ENCODE results near the gene LETM1. TPM values are rescaled to one million over a fixed set of nuclear protein-coding genes. Genes with fewer than 3 reads are reported as not detected.

The LETM1 gene
- total and polyA plus RNA-seq, 2 of the 8 experiments (the other 6 are each of a cell fraction or from before 2014, with no cell fraction given), result 19.8 to 50.1 TPM

DNA sequence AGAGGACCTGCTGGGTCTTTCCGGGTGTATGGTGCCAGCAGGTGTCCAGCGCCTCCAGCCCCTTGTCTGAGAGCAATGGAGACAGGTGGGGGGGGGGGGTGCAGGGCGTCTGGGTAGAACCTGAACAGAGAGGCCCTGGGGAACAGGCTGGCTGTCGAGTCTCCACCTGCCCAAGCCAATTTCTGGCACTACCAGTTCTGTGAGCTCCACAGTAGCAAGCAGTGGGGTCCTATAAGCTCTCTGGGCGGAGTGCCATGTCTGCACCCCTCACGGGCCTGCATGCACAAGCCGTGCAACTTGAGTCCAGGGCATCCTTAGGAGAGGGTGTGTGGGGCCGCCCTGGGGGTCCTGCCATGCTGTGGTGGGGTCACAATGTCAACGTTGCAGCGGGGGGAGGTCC, 72.9 kb downstream of the LETM1 start:
- Histone ChIP-seq H3K27me3 (replicated peaks in 1 of 4; ENCODE audit: control insufficient read depth in 3 of 4, extremely low read depth in 1 of 4, insufficient read depth in 3 of 4, low read length in 3 of 4) (peaks cover 0 to 2% (median 0%) of the 10 kb centered on the region in 4 experiments; a peak in 1 of 7 replicates), H3K18ac (ENCODE audit: extremely low read depth, low read length) (no peak overlapping the region), H2BK120ac (replicated peaks; ENCODE audit: low read depth, low read length) (no peak overlapping the region), H2BK15ac (ENCODE audit: low read length) (no peak overlapping the region), H3K4me1 (replicated peaks in 1 of 4; ENCODE audit: control insufficient read depth in 3 of 4, insufficient read depth in 4 of 4, low read length in 3 of 4) (peaks cover 0 to 18% (median 13%) of the 10 kb centered on the region in 4 experiments; a peak in 6 of 7 replicates), H3K23me2 (ENCODE audit: low read depth, low read length) (no peaks in the 10 kb centered on the region), H3K79me1 (ENCODE audit: low read depth, low read length) (no peaks in the 10 kb centered on the region), H4K91ac (replicated peaks; ENCODE audit: insufficient read length, low read length) (no peak overlapping the region), H3K36me3 (ENCODE audit: control insufficient read depth in 2 of 4, insufficient read depth in 4 of 4, low read length in 3 of 4) (no peaks in the 10 kb centered on the region), H3K4ac (replicated peaks; ENCODE audit: insufficient read length, low read depth, low read length) (no peak overlapping the region), H3K14ac (ENCODE audit: insufficient read length) (no peak overlapping the region), H4K20me1 (replicated peaks in 1 of 2; ENCODE audit: control insufficient read depth in 1 of 2, insufficient read depth in 2 of 2, low read length in 2 of 2) (no peaks in the 10 kb centered on the region), H2BK12ac (ENCODE audit: low read depth, low read length) (no peak overlapping the region), H3K9ac (replicated peaks in 1 of 4; ENCODE audit: extremely low read depth in 1 of 4, low read depth in 3 of 4, low read length in 3 of 4) (no peak overlapping the region), H3K9me3 (ENCODE audit: insufficient read depth in 2 of 2, low read depth in 1 of 2, low read length in 1 of 2) (no peaks in the 10 kb centered on the region), H3K4me3 (ENCODE audit: extremely low read depth in 1 of 4, insufficient read depth in 2 of 4, low read depth in 3 of 4, low read length in 4 of 4) (no peak overlapping the region), H4K5ac (ENCODE audit: insufficient read length, low read depth, low read length) (no peak overlapping the region), H3K23ac (ENCODE audit: insufficient read length) (no peak overlapping the region), H4K8ac (ENCODE audit: extremely low read depth, insufficient read depth, low read length) (no peak overlapping the region; the same call in 1 of the 2 replicates), H3K56ac (replicated peaks; ENCODE audit: insufficient read length, low read depth, low read length) (no peak overlapping the region), H2AFZ (ENCODE audit: low read length) (no peak overlapping the region), H2BK5ac (ENCODE audit: low read depth, low read length) (no peak overlapping the region), H3K27ac (ENCODE audit: low read depth, low read length) (no peak overlapping the region), H3K4me2 (ENCODE audit: insufficient read depth in 1 of 2, low read depth in 2 of 2, low read length in 2 of 2) (no peak overlapping the region), H3K79me2 (ENCODE audit: control insufficient read depth in 1 of 2, insufficient read depth in 2 of 2, low read length in 2 of 2) (no peaks in the 10 kb centered on the region), H2AK5ac (ENCODE audit: low read depth, low read length) (no peak overlapping the region), H2BK20ac (ENCODE audit: low read length) (no peak overlapping the region)
- FAIRE-seq (no peak), DNase-seq (ENCODE audit: low read depth in 1 of 2, low spot score in 2 of 2) (no peak)
- no peak for TF ChIP-seq CHD1 (IDR thresholded peaks at IDR 0.05; ENCODE audit: low read depth, low read length)
- CTCF ChIA-PET (ENCODE audit: partially characterized antibody), result interaction anchor here (0.6 to 71.2 kb wide), 4 partner anchors 6 to 120 kb away, joined by 3 to 2507 read pairs (median 1257); partner anchors contain the start of gene FGFR3
- POLR2A ChIA-PET (ENCODE audit: partially characterized antibody), result interaction anchor here (0.7 to 17.2 kb wide), 3 partner anchors 8 to 9 kb away, joined by 4 to 170 read pairs (median 4); partner anchors contain the start of gene FGFR3
- 90% methylated on average over 7 of the region's 10 CpGs; no CpG with 5 or more reads in 1 of the 2 experiments for WGBS, 2 experiments (ENCODE audit: extremely low coverage in 1 of 2, insufficient coverage in 1 of 2, insufficient read length in 1 of 2, insufficient replicate concordance in 2 of 2, low coverage in 1 of 2, low lambda C conversion rate in 2 of 2, missing lambda C conversion rate in 1 of 2)
